ENCODE results near the gene SLC9A9. TPM values are rescaled to one million over a fixed set of nuclear protein-coding genes. Genes with fewer than 3 reads are reported as not detected.

The SLC9A9 gene
- total RNA-seq, 1 experiment from 2014 or later: 1.5 TPM

GRCh38 chr3:143266927-143267326 lies 581.3 kb downstream of the SLC9A9 start:
- CTCF ChIA-PET: interaction anchor here (0.7 kb wide), 1 partner anchor 52 kb away, joined by 4 read pairs; no protein-coding TSS in a partner anchor

GRCh38 chr3:143266511-143266910 lies 581.8 kb downstream of the SLC9A9 start:
- Mint-ChIP-seq H3K4me1 (ENCODE audit: low read depth, unreplicated experiment) (no peaks in the 10 kb centered on the region), H3K36me3 (ENCODE audit: insufficient read depth, unreplicated experiment) (no peaks in the 10 kb centered on the region), H3K9me3 (ENCODE audit: low read depth, unreplicated experiment) (no peaks in the 10 kb centered on the region), H3K27me3 (ENCODE audit: unreplicated experiment) (peaks cover 29% of the 10 kb centered on the region), H3K27ac (ENCODE audit: unreplicated experiment) (no peak overlapping the region), H3K4me3 (ENCODE audit: low read depth, unreplicated experiment) (no peak overlapping the region)
- BruUV-seq (replicated peaks): no TSS peak
- intact Hi-C loops (cut with micrococcal nuclease; ENCODE audit: unreplicated experiment): no loop called here
- CTCF ChIA-PET: no interaction called here
- TF ChIP-seq CTCF (IDR thresholded peaks at IDR 0.05; ENCODE audit: unreplicated experiment): no peak
- no peak for DNase-seq

More at GRCh38 chr3:143266927-143267326, 581.3 kb downstream of the SLC9A9 start:
- H3K9me3 Mint-ChIP-seq (ENCODE audit: low read depth, unreplicated experiment): no peaks in the 10 kb centered on the region
- BruUV-seq (replicated peaks): no TSS peak
- no peak for TF ChIP-seq CTCF (IDR thresholded peaks at IDR 0.05; ENCODE audit: unreplicated experiment)
- no peak for DNase-seq
- H3K27me3 Mint-ChIP-seq (ENCODE audit: unreplicated experiment): peaks cover 25% of the 10 kb centered on the region
- H3K4me3 Mint-ChIP-seq (ENCODE audit: low read depth, unreplicated experiment): no peak overlapping the region
- H3K4me1 Mint-ChIP-seq (ENCODE audit: low read depth, unreplicated experiment): no peaks in the 10 kb centered on the region
- intact Hi-C loops (cut with micrococcal nuclease; ENCODE audit: unreplicated experiment): no loop called here
- H3K27ac Mint-ChIP-seq (ENCODE audit: unreplicated experiment): no peak overlapping the region
- no peaks in the 10 kb centered on the region for H3K36me3 Mint-ChIP-seq (ENCODE audit: insufficient read depth, unreplicated experiment)

- CTCF ChIA-PET: interaction anchor here (0.8 kb wide), 1 partner anchor 11 kb away, joined by 3 read pairs; no protein-coding TSS in a partner anchor
- H3K27me3 Mint-ChIP-seq (ENCODE audit: unreplicated experiment): peaks cover 36% of the 10 kb centered on the region
- intact Hi-C loops (cut with micrococcal nuclease; ENCODE audit: unreplicated experiment): no loop called here
- no peaks in the 10 kb centered on the region for H3K9me3 Mint-ChIP-seq (ENCODE audit: low read depth, unreplicated experiment)
- no TSS peak for BruUV-seq (replicated peaks)
- no peak for DNase-seq
- H3K27ac Mint-ChIP-seq (ENCODE audit: unreplicated experiment): no peak overlapping the region
- TF ChIP-seq CTCF (IDR thresholded peaks at IDR 0.05; ENCODE audit: unreplicated experiment): no peak
- H3K36me3 Mint-ChIP-seq (ENCODE audit: insufficient read depth, unreplicated experiment): no peaks in the 10 kb centered on the region
- no peak overlapping the region for H3K4me3 Mint-ChIP-seq (ENCODE audit: low read depth, unreplicated experiment)
- H3K4me1 Mint-ChIP-seq (ENCODE audit: low read depth, unreplicated experiment): no peaks in the 10 kb centered on the region
These were observed 582.7 kb downstream of the SLC9A9 start for GRCh38 chr3:143265501-143266070.

- DNase-seq: no peak
- H3K27ac Mint-ChIP-seq (ENCODE audit: unreplicated experiment): no peak overlapping the region
- CTCF ChIA-PET: no interaction called here
- H3K9me3 Mint-ChIP-seq (ENCODE audit: low read depth, unreplicated experiment): no peaks in the 10 kb centered on the region
- TF ChIP-seq CTCF (IDR thresholded peaks at IDR 0.05; ENCODE audit: unreplicated experiment): no peak
- H3K4me3 Mint-ChIP-seq (ENCODE audit: low read depth, unreplicated experiment): no peak overlapping the region
- no peaks in the 10 kb centered on the region for H3K36me3 Mint-ChIP-seq (ENCODE audit: insufficient read depth, unreplicated experiment)
- intact Hi-C loops (cut with micrococcal nuclease; ENCODE audit: unreplicated experiment): no loop called here
- BruUV-seq (replicated peaks): no TSS peak
- H3K27me3 Mint-ChIP-seq (ENCODE audit: unreplicated experiment): peaks cover 36% of the 10 kb centered on the region
- no peaks in the 10 kb centered on the region for H3K4me1 Mint-ChIP-seq (ENCODE audit: low read depth, unreplicated experiment)
These were observed 584.3 kb downstream of the SLC9A9 start for GRCh38 chr3:143263852-143264513.

Data from Calu3 (cell line).